BE2C (cell line): ENCODE measurements around the gene CRNKL1.

Source experiments
- DNase-seq: peaks from one replicate; pipeline ENCODE4 v3.0.0-alpha.2; 2020
- H3K27me3 ChIP-seq: fragments of 250-450 bp; sonication (Bioruptor Pico); 2 replicates; pipeline ENCODE4 v1.5.1; 2020; ENCODE audit warnings: mild to moderate bottlenecking
- H3K36me3 ChIP-seq: fragments of 250-450 bp; sonication (Bioruptor Pico); 2 replicates; pipeline ENCODE4 v1.5.1; 2020; ENCODE audit warnings: mild to moderate bottlenecking
- H3K4me1 ChIP-seq: fragments of 250-450 bp; sonication (Bioruptor Pico); 2 replicates; pipeline ENCODE4 v1.5.1; 2020
- H3K4me3 ChIP-seq: 2 replicates; pipeline ENCODE4 v1.5.1; 2011; ENCODE audit warnings: low read depth, low read length
- H3K9me3 ChIP-seq: fragments of 250-450 bp; sonication (Bioruptor Pico); 2 replicates; pipeline ENCODE4 v1.5.1; 2020
- CTCF ChIP-seq: IDR thresholded peaks from 2 replicates; pipeline ENCODE4 v1.5.1; 2012; ENCODE audit warnings: mild to moderate bottlenecking, low read depth, low read length

CRNKL1 gene

GRCh38 chr20:20002101-20002998 lies 49.9 kb downstream of the CRNKL1 start:
- H3K27me3 ChIP-seq = no peaks in the 10 kb centered on the region
- H3K36me3 ChIP-seq = peaks cover 2% of the 10 kb centered on the region
- TF ChIP-seq CTCF = no peak
- no peaks in the 10 kb centered on the region for H3K4me1 ChIP-seq
- DNase-seq = no peak
- H3K4me3 ChIP-seq = no peak overlapping the region
- no peaks in the 10 kb centered on the region for H3K9me3 ChIP-seq

GRCh38 chr20:20000211-20000968 lies 51.9 kb downstream of the CRNKL1 start:
- Histone ChIP-seq H3K4me3 (no peak overlapping the region), H3K27me3 (no peaks in the 10 kb centered on the region), H3K36me3 (peaks cover 12% of the 10 kb centered on the region), H3K9me3 (no peaks in the 10 kb centered on the region), H3K4me1 (no peaks in the 10 kb centered on the region)
- no peak for DNase-seq
- no peak for TF ChIP-seq CTCF

GRCh38 chr20:19998990-19999705 lies 53.1 kb downstream of the CRNKL1 start:
- Histone ChIP-seq H3K9me3 (no peaks in the 10 kb centered on the region), H3K36me3 (peaks cover 12% of the 10 kb centered on the region), H3K27me3 (no peaks in the 10 kb centered on the region), H3K4me1 (peaks cover 1% of the 10 kb centered on the region; the same call in 1 of the 2 replicates), H3K4me3 (no peak overlapping the region)
- DNase-seq = no peak
- TF ChIP-seq CTCF = no peak

GRCh38 chr20:19996917-19997316 lies 55.3 kb downstream of the CRNKL1 start:
- no peak for TF ChIP-seq CTCF
- peaks cover 10% of the 10 kb centered on the region for H3K4me1 ChIP-seq
- H3K27me3 ChIP-seq = no peaks in the 10 kb centered on the region
- peaks cover 10% of the 10 kb centered on the region; the same call in 1 of the 2 replicates for H3K36me3 ChIP-seq
- H3K4me3 ChIP-seq = no peak overlapping the region
- no peak for DNase-seq
- no peaks in the 10 kb centered on the region for H3K9me3 ChIP-seq

- no peak overlapping the region for H3K4me3 ChIP-seq
- H3K27me3 ChIP-seq = no peaks in the 10 kb centered on the region
- H3K4me1 ChIP-seq = peaks cover 14% of the 10 kb centered on the region
- no peaks in the 10 kb centered on the region for H3K9me3 ChIP-seq
- H3K36me3 ChIP-seq = peaks cover 10% of the 10 kb centered on the region; the same call in 1 of the 2 replicates
- TF ChIP-seq CTCF = no peak
- DNase-seq = no peak
Measured at GRCh38 chr20:19996222-19996621, 56.0 kb downstream of the CRNKL1 start.
